IMR-90 (cell line): ENCODE results near the gene AGPAT3. TPM values are rescaled to one million over a fixed set of nuclear protein-coding genes. Genes with fewer than 3 reads are reported as not detected.

ENCODE experiments used
- ATAC-seq: fragments of 200-7000 bp; cut with Tn5 transposase; 2 replicates; pipeline ENCODE4 v1.9.1; 2020; ENCODE audit warnings: low read depth, mild to moderate bottlenecking, moderate library complexity
- BruUV-seq: library from RNA; stranded (reverse); fragments of 400-500 nt; replicated peaks from 2 replicates; lab custom pipeline; 2021; lab: Mats Ljungman, UMichigan
- CTCF ChIA-PET: fragments of 300-600 bp; formaldehyde crosslinking; extraction: SDS; loops from one replicate; lab custom pipeline; 2021; ENCODE audit warnings: antibody characterized with exemption; lab: Yijun Ruan, JAX
- POLR2A ChIA-PET: fragments of 300-600 bp; sonication (Branson Sonifier 250); formaldehyde crosslinking; loops from one replicate; lab custom pipeline; 2022; ENCODE audit warnings: antibody characterized with exemption; ENCODE audit not compliant: unreplicated experiment; lab: Charles Lee
- DNase-seq: peaks from one replicate; pipeline ENCODE4 v3.0.0; 2013
- H2AFZ ChIP-seq: replicated peaks from 2 replicates; pipeline ENCODE3; 2013; ENCODE audit warnings: low read length, mild to moderate bottlenecking; ENCODE audit not compliant: poor library complexity
- H2AK5ac ChIP-seq: 2 replicates; pipeline ENCODE4 v1.6.1; 2013; ENCODE audit warnings: low read depth, low read length, inconsistent platforms
- H2AK9ac ChIP-seq: replicated peaks from 2 replicates; pipeline ENCODE3; 2013; ENCODE audit warnings: mild to moderate bottlenecking, low read depth, low read length, moderate library complexity; ENCODE audit not compliant: poor library complexity
- H2BK120ac ChIP-seq: 2 replicates; pipeline ENCODE4 v1.6.1; 2013; ENCODE audit warnings: low read depth, low read length, inconsistent platforms
- H2BK15ac ChIP-seq: 3 replicates; pipeline ENCODE4 v1.6.1; 2013; ENCODE audit warnings: low read depth, low read length, inconsistent platforms
- H2BK20ac ChIP-seq: 2 replicates; pipeline ENCODE4 v1.6.1; 2013; ENCODE audit warnings: low read depth, mild to moderate bottlenecking, inconsistent platforms, low read length, moderate library complexity
- H2BK5ac ChIP-seq: 2 replicates; pipeline ENCODE4 v1.6.1; 2013; ENCODE audit warnings: mild to moderate bottlenecking, low read depth, low read length, inconsistent platforms; ENCODE audit not compliant: poor library complexity, severe bottlenecking
- H3K14ac ChIP-seq: replicated peaks from 2 replicates; pipeline ENCODE4 v1.6.1; 2013; ENCODE audit warnings: low read depth, low read length, inconsistent platforms
- H3K18ac ChIP-seq: 2 replicates; pipeline ENCODE4 v1.6.1; 2013; ENCODE audit warnings: low read depth, low read length, control low read depth
- H3K23ac ChIP-seq: 2 replicates; pipeline ENCODE4 v1.6.1; 2013; ENCODE audit warnings: low read depth, low read length, inconsistent platforms
- H3K27ac ChIP-seq: 2 replicates; pipeline ENCODE4 v1.5.1; 2013; ENCODE audit warnings: mild to moderate bottlenecking, control low read depth, low read length; ENCODE audit not compliant: insufficient read depth
- H3K27me3 ChIP-seq: 2 replicates; pipeline ENCODE4 v1.6.1; 2013; ENCODE audit warnings: low read length; ENCODE audit not compliant: control insufficient read depth, insufficient read depth
- H3K36me3 ChIP-seq: 2 replicates; pipeline ENCODE4 v1.6.1; 2013; ENCODE audit warnings: low read length, mixed read lengths; ENCODE audit not compliant: control insufficient read depth, insufficient read depth
- H3K4ac ChIP-seq: 2 replicates; pipeline ENCODE4 v1.6.1; 2013; ENCODE audit warnings: low read depth, low read length, inconsistent platforms
- H3K4me1 ChIP-seq: 2 replicates; pipeline ENCODE4 v1.6.1; 2013; ENCODE audit warnings: low read length, mixed read lengths; ENCODE audit not compliant: control insufficient read depth, insufficient read depth
- H3K4me2 ChIP-seq: 2 replicates; pipeline ENCODE4 v1.6.1; 2013; ENCODE audit warnings: low read depth, mild to moderate bottlenecking, control low read depth, low read length, moderate library complexity
- H3K4me3 ChIP-seq: 2 replicates; pipeline ENCODE4 v1.5.1; 2013; ENCODE audit warnings: low read depth, mild to moderate bottlenecking, control low read depth, low read length, moderate library complexity; ENCODE audit not compliant: insufficient read depth
- H3K56ac ChIP-seq: 2 replicates; pipeline ENCODE4 v1.6.1; 2013; ENCODE audit warnings: low read length, inconsistent platforms; ENCODE audit not compliant: insufficient read depth; ENCODE audit errors: extremely low read depth
- H3K79me1 ChIP-seq, 2 experiments: 2 replicates each; pipeline ENCODE4 v1.6.1; 2013; ENCODE audit warnings: low read length in 2 of 2, inconsistent platforms in 1 of 2, low read depth in 1 of 2
- H3K9ac ChIP-seq: 2 replicates; pipeline ENCODE4 v1.6.1; 2013; ENCODE audit warnings: low read depth, low read length, control low read depth
- H3K9me1 ChIP-seq: 2 replicates; pipeline ENCODE4 v1.6.1; 2013; ENCODE audit warnings: low read length, inconsistent platforms; ENCODE audit not compliant: insufficient read depth
- H3K9me3 ChIP-seq: 2 replicates; pipeline ENCODE4 v1.6.1; 2013; ENCODE audit warnings: low read length; ENCODE audit not compliant: control insufficient read depth, insufficient read depth
- H4K20me1 ChIP-seq: 2 replicates; pipeline ENCODE4 v1.6.1; 2013; ENCODE audit warnings: low read length, inconsistent platforms; ENCODE audit not compliant: insufficient read depth
- H4K5ac ChIP-seq: 2 replicates; pipeline ENCODE4 v1.6.1; 2013; ENCODE audit warnings: mild to moderate bottlenecking, low read depth, low read length, control low read depth
- H4K8ac ChIP-seq, 2 experiments: 2 replicates each; pipeline ENCODE4 v1.6.1; 2013; ENCODE audit warnings: low read depth in 2 of 2, low read length in 2 of 2, control low read depth in 1 of 2, inconsistent platforms in 1 of 2
- H4K91ac ChIP-seq: 2 replicates; pipeline ENCODE4 v1.6.1; 2013; ENCODE audit warnings: low read depth, low read length, inconsistent platforms; ENCODE audit not compliant: insufficient read depth
- ELK1 ChIP-seq: fragments of 150-350 bp; IDR thresholded peaks from 2 replicates; pipeline ENCODE4 v1.6.1; 2016; ENCODE audit warnings: low read depth, mild to moderate bottlenecking, low read length, moderate library complexity, borderline replicate concordance
- FOS ChIP-seq: fragments of 150-350 bp; IDR thresholded peaks from 2 replicates; pipeline ENCODE4 v1.6.1; 2016; ENCODE audit warnings: low read depth, low read length
- MXI1 ChIP-seq: IDR thresholded peaks from 2 replicates; pipeline ENCODE4 v1.6.1; 2012; ENCODE audit warnings: low read depth, mild to moderate bottlenecking, low read length, moderate library complexity, borderline replicate concordance
- NFE2L2 ChIP-seq: fragments of 150-350 bp; IDR thresholded peaks from 2 replicates; pipeline ENCODE4 v1.6.1; 2016; ENCODE audit warnings: low read depth, mild to moderate bottlenecking, low read length
- POLR2A ChIP-seq: IDR thresholded peaks from 2 replicates; pipeline ENCODE4 v1.6.1; 2012; ENCODE audit warnings: mild to moderate bottlenecking, low read depth, low read length
- SMC3 ChIP-seq: fragments of 150-350 bp; IDR thresholded peaks from 2 replicates; pipeline ENCODE4 v1.6.1; 2016; ENCODE audit warnings: low read depth, mild to moderate bottlenecking, antibody characterized with exemption, low read length, moderate library complexity
- USF2 ChIP-seq: fragments of 150-350 bp; IDR thresholded peaks from 2 replicates; pipeline ENCODE4 v1.6.1; 2017; ENCODE audit warnings: mild to moderate bottlenecking, antibody characterized with exemption, low read length, low read depth
- WGBS, 2 experiments: methylation state at CpG; one replicate each; pipeline versions ENCODE4 v1.1.5 to v1.1.7; 2013; ENCODE audit warnings: missing lambda C conversion rate in 2 of 2; ENCODE audit not compliant: insufficient read length in 1 of 2; ENCODE audit errors: extremely low coverage in 2 of 2; 5-methylcytosine and 5-hydroxymethylcytosine counted together
- dilution Hi-C: fragments of 300-500 bp; cut with HindIII; formaldehyde crosslinking; loops from one replicate; pipeline ENCODE4 v1.14.3; 2018; ENCODE audit warnings: low sequenced_read_pairs; ENCODE audit not compliant: unreplicated experiment
- in situ Hi-C: fragments of 300-500 bp; cut with MboI; formaldehyde crosslinking; loops from 3 replicates; pipeline ENCODE4 v1.14.3; 2019; ENCODE audit warnings: low sequenced_read_pairs, inconsistent platforms, mixed read lengths
- intact Hi-C: fragments of 100-400 bp; cut with micrococcal nuclease; formaldehyde crosslinking; loops from 2 replicates; pipeline ENCODE4 v1.10.0; 2022
- polyA plus RNA-seq, 3 experiments: library from polyadenylated mRNA; depleted of rRNA; stranded (reverse); fragments of >200 nt; gene quantifications; 2 replicates each; pipeline ENCODE4 v1.2.3, GENCODE V29; 2012; ENCODE audit warnings: low replicate concordance in 1 of 3
- total RNA-seq: library from RNA; depleted of rRNA; stranded (reverse); fragments of >200 nt; gene quantifications from 2 replicates; pipeline ENCODE4 v1.2.3, GENCODE V29; 2012

Gene AGPAT3
- total and polyA plus RNA-seq, 2 of the 4 experiments (the other 2 are of a cell fraction) = 27.1 to 38.7 TPM

GRCh38 chr21:43965911-43966585 lies 101.0 kb downstream of the AGPAT3 start:
- H4K20me1 ChIP-seq = peaks cover 8% of the 10 kb centered on the region; the same call in 1 of the 2 replicates
- dilution Hi-C loops (no loop called here), in situ Hi-C loops (no loop called here), intact Hi-C loops (no loop called here)
- no peak overlapping the region for H3K23ac ChIP-seq
- ATAC-seq (no peak), DNase-seq (no peak)
- no peaks in the 10 kb centered on the region for H3K4me1 ChIP-seq
- H3K79me1 ChIP-seq = peaks cover 3 to 7% of the 10 kb centered on the region in 2 experiments; a peak in 2 of 4 replicates
- H2AK5ac ChIP-seq = no peak overlapping the region
- H3K56ac ChIP-seq = no peak overlapping the region
- no peak overlapping the region for H2AK9ac ChIP-seq
- H3K18ac ChIP-seq = no peak overlapping the region
- no peak overlapping the region for H2BK20ac ChIP-seq
- no peak overlapping the region for H3K4me3 ChIP-seq
- no peaks in the 10 kb centered on the region; the same call in 1 of the 2 replicates for H3K9me1 ChIP-seq
- no peak overlapping the region for H3K9ac ChIP-seq
- no peak overlapping the region for H3K14ac ChIP-seq
- H3K9me3 ChIP-seq = no peaks in the 10 kb centered on the region
- no TSS peak for BruUV-seq
- no peak overlapping the region for H2BK120ac ChIP-seq
- CTCF ChIA-PET = interaction anchor here (1.6 kb wide), 1 partner anchor 9 kb away, joined by 3 read pairs; no protein-coding TSS in a partner anchor
- no peak overlapping the region for H2AFZ ChIP-seq
- H3K4me2 ChIP-seq = no peak overlapping the region
- TF ChIP-seq FOS = no peak
- TF ChIP-seq USF2 = no peak
- TF ChIP-seq MXI1 = no peak
- no peak for TF ChIP-seq POLR2A
- TF ChIP-seq SMC3 = no peak
- no peak for TF ChIP-seq NFE2L2
- TF ChIP-seq ELK1 = no peak
- no peak overlapping the region for H2BK15ac ChIP-seq
- H4K91ac ChIP-seq = no peak overlapping the region
- no peak overlapping the region for H2BK5ac ChIP-seq
- no peak overlapping the region for H3K27ac ChIP-seq
- peaks cover 27% of the 10 kb centered on the region for H3K36me3 ChIP-seq
- POLR2A ChIA-PET = no interaction called here
- WGBS, 2 experiments = 58% methylated on average over 4 of the region's 17 CpGs; no CpG with 5 or more reads in 1 of the 2 experiments
- no peak overlapping the region for H4K8ac ChIP-seq
- no peaks in the 10 kb centered on the region for H3K27me3 ChIP-seq
- no peak overlapping the region for H4K5ac ChIP-seq
- no peak overlapping the region for H3K4ac ChIP-seq
